GM19455 (cell line): Measurements from ENCODE around the gene FOXM1.

ENCODE experiments used
- ATAC-seq: cut with Tn5 transposase; IDR thresholded peaks from one replicate; pipeline ENCODE4 v1.9.1; 2021; ENCODE audit not compliant: unreplicated experiment

Gene FOXM1

GRCh38 chr12:2877047-2877952, at the start of gene FOXM1, which contains the start of gene RHNO1:
TSS of gene FOXM1 (minus strand) at chr12:2877174. CDS start at chr12:2874478, 2,696 bp downstream.
TSS of gene RHNO1 (plus strand) at chr12:2877223. CDS start at chr12:2885367, 8,144 bp downstream.
- peak; percentile 77 for ATAC-seq

- no peak for ATAC-seq
Measured at GRCh38 chr12:2925322-2925995, 48.5 kb upstream of the FOXM1 start.

GRCh38 chr12:2924019-2924418, 47.0 kb upstream of the FOXM1 start:
- no peak for ATAC-seq

- no peak for ATAC-seq
Measured at GRCh38 chr12:2923057-2923456, 46.1 kb upstream of the FOXM1 start.

GRCh38 chr12:2922329-2922728, 45.4 kb upstream of the FOXM1 start:
- ATAC-seq, result no peak

- ATAC-seq, result no peak
Measured at GRCh38 chr12:2919249-2919648, 42.3 kb upstream of the FOXM1 start.

- no peak for ATAC-seq
Measured at GRCh38 chr12:2912216-2912575, 35.2 kb upstream of the FOXM1 start.

GRCh38 chr12:2904260-2904659, 27.3 kb upstream of the FOXM1 start:
- no peak for ATAC-seq

GRCh38 chr12:2902272-2902880, 25.4 kb upstream of the FOXM1 start:
- ATAC-seq, result no peak

GRCh38 chr12:2900642-2901041, 23.7 kb upstream of the FOXM1 start:
- no peak for ATAC-seq

GRCh38 chr12:2897418-2897817, 20.4 kb upstream of the FOXM1 start:
- ATAC-seq, result no peak

GRCh38 chr12:2895511-2895910, 18.5 kb upstream of the FOXM1 start:
- ATAC-seq, result no peak

GRCh38 chr12:2895051-2895451, 18.1 kb upstream of the FOXM1 start:
- ATAC-seq, result no peak

- ATAC-seq, result no peak
Measured at GRCh38 chr12:2893007-2893406, 16.0 kb upstream of the FOXM1 start.

GRCh38 chr12:2892246-2892645, 15.3 kb upstream of the FOXM1 start:
- ATAC-seq, result no peak

GRCh38 chr12:2891240-2892053, 14.5 kb upstream of the FOXM1 start:
- ATAC-seq, result peak; percentile 8

GRCh38 chr12:2890388-2891239, 13.6 kb upstream of the FOXM1 start, which contains the start of gene TULP3:
TSS of gene TULP3 (plus strand) at chr12:2890891. CDS start at chr12:2890948, 57 bp downstream.
- ATAC-seq, result peak; percentile 98

- ATAC-seq, result no peak
Measured at GRCh38 chr12:2890001-2890387, 13.0 kb upstream of the FOXM1 start.

- ATAC-seq, result no peak
Measured at GRCh38 chr12:2886768-2887450, 9.9 kb upstream of the FOXM1 start.
